GM19023 (cell line): ENCODE results near the gene MTHFR.

Experiments used
- ATAC-seq: cut with Tn5 transposase; IDR thresholded peaks from one replicate; pipeline ENCODE4 v1.9.1; 2021; ENCODE audit warnings: mild to moderate bottlenecking, moderate library complexity; ENCODE audit not compliant: unreplicated experiment

MTHFR gene

DNA sequence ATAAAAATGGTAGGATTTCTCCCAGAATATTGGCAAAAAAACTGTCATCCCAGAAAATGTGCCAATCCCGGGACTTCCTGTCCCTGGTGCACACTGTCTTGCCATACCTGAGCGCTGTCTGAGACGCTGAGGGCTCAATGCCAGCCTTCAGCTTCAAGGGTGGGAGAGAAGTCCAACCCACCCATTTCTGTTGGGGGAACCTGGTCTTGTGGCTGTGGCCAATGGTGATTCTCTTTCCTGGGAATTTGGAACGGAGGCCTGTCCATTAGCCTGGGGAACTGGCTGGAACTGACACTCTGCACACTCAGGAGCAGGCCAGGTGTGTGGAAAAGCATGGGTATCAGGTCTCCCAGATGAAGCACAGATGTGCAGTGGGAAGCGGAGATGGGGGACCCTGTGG, 6.7 kb downstream of the MTHFR start:
- no peak for ATAC-seq

DNA sequence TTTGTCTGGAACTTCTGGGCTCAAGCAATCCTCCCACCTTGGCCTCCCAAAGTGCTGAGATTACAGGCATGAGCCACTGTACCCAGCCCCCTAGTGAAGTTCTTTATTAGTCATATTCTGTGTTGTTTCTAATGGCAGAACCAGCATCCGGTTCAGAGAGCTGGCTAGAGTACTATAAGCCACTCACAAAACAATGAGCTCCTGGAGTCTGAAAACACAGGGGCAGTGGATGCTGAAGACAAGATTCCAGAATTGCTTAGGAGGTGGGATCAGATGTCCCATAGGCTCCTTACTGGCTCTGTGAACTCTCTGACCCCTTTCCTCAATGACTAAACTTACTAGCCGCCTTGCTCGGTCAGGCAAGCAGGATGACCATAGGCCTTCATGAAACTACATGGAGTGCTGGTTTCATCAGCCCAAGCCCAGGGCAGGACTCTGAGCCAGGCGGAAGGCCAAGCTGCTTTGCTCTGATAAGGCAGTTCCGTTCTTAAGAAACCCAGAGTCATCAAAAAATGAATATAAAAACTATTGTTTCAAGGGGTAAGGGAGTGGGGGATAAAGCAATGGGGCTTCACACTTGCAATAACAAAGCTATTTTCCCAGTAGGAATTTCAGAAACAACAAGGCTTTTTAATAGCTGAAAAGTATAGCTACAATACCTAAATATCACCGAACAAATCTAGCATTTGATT, 8.1 kb downstream of the MTHFR start:
- ATAC-seq = no peak

DNA sequence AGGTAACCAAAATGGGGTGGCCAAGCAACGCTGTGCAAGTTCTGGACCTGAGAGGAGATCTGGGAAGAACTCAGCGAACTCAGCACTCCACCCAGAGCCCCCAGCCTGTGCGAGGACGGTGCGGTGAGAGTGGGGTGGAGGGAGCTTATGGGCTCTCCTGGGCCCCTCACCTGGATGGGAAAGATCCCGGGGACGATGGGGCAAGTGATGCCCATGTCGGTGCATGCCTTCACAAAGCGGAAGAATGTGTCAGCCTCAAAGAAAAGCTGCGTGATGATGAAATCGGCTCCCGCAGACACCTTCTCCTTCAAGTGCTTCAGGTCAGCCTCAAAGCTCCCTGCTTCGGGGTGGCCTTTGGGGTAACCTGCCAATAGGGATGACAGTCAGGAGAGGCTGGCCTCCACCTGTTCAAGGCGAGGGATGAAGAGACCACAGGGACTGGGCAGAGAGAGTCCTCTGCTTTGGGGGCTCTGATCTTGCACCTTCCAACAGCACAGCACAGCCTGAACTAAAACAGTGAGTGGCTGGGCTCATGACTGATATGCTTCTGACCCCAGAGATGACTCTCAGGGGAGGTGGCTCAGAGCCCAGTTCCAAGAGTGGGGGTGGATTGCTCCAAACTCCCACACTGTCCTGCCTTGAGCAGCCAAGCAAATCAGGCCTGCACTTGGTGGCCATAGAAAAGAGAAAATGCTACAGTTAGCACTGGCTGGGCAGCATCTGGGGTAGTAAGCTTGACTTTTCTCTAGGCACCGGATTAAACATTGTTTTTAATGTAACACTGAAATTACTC, 9.5 kb downstream of the MTHFR start:
- ATAC-seq = no peak

DNA sequence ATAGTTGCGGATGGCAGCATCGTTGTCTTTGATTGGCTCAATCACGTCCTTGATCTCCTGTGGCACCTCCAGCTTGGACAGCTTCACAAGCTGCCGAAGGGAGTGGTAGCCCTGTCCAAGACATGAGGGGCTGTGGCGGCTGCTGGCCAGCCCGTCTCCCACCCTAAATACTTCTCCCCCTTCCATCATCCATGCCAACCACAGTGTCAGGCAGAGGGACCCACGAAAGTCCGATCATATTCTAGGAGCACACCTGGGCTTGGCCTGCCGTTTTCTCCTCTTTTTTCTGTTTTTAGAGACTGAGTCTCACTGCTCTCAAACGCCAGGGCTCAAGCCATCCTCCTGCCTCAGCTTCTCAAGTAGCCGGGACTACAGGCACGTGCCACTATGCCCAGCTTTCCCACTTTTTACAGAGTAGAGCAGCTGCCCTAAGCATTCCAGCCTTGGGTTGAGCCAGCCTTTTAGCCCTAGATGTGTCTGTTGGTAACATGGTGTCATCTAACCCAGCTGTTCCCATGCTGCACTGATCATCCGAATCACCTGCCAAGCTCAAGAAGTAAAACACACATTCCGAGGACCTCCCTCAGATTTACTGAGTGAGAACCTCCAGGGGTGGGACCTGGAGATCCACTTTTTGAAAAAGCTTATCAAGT, 10.4 kb downstream of the MTHFR start:
- no peak for ATAC-seq

DNA sequence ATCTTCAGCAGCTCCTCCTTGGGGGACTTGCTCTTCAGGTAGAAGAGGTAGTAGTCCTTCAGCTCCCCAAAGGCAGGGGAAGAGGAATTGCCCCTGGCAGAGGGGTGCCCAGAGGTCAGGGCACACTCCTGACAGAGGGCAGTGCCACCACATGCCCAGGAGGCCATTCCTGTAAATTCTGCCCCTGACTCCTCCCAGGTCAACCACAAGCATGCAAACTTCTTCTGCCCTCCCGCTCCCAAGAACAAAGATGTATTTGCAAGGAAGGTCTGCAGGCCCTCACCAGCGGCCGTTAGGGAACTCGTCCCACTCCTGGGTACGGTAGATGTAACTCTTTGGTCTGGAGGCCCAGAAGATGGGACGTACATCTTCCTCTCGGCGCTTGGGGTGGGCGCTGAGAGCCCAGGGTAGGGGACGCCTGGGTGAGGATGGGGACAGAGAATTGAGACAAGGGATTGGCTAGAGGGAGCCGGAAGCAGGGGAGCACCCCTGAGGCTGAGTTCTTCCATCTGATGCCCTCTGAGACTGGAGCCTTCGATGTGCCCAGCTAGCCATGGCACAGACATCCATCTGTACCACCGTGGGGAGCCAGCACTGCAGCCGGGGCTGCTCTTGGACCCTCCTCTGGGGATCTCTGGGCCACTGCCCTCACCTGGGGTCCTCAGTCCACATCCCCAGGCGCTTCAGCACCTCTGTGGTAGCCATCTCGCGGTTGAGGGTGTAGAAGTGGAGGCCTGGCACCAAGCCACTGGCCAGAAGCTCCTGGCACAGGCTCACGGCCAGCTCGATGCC, 11.1 kb downstream of the MTHFR start:
- no peak for ATAC-seq

DNA sequence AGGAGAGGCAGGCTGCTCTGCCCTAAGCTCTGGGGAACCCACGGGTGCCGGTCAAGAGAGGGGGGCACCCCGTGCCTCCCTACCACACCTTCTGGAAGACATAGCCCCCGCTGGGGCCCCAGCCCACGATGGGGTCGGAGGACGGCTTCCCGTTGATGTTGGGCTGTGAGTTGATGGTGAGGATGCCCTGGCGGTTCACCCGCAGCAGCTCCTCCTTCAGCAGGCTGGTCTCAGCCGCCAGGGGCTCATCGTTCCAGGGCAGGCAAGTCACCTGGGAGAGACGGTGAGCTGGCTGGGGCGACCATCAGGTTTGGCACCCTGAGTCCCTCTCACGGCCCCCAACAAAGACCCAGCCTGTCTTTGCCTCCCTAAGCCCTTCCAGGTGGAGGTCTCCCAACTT, 11.9 kb downstream of the MTHFR start:
- ATAC-seq = no peak

DNA sequence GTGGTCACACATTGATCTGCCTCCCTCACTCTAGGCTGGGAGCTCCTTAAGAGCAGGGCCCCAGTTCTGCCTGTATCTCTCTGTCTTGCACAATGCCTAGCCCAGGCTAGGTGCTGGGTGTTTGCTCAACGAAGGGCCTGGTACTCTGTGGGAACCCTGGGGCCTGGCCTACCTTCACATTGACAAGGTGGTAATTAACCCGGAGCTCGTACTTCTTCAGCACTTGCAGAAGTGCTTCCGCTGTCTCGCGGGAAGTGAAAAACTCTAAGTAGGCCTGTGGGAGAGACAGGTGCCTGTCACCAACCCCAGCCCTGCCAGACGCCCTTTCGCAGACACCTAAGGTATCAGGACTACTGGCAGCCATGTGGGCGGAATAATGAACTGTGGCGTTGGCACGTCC, 13.7 kb downstream of the MTHFR start:
- no peak for ATAC-seq

DNA sequence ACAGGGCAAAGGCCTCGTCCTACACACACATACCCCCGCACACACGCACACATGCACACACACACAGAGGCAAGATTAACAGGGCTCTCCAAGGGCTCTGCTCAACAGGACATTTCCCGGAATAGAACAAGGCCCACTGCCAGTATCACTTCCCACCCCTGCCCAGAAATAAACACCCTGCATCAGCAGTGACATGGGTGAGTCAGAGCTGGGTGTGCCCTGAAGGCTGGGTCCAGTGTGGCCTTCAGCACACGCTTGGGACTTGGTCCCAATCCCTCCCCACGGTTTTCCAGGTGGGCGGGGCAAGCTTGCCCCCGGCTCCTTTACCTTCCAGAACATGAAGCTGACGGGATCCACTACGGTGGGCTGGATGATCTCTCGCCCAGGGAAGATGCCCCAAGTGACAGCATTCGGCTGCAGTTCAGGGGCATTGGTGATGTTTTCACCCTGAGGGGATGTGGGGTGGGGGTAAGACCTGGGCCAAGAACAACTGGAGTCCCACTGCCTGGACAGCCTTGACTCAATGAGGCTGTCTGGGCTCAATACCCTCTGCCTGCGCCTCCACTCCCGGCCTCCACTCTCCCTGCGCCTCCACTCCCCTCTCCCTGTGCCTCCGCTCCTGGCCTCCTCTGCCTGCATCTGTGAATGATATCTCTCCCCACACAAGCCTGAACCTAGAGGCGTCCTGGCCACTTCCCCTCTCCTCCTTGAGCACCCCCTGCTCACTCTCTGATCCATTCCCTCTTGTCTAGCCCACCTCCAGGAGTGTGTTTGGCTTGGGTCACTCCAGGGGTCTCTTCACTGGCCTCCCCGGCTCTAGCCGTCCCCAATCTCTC, 14.7 kb downstream of the MTHFR start:
- ATAC-seq = no peak

DNA sequence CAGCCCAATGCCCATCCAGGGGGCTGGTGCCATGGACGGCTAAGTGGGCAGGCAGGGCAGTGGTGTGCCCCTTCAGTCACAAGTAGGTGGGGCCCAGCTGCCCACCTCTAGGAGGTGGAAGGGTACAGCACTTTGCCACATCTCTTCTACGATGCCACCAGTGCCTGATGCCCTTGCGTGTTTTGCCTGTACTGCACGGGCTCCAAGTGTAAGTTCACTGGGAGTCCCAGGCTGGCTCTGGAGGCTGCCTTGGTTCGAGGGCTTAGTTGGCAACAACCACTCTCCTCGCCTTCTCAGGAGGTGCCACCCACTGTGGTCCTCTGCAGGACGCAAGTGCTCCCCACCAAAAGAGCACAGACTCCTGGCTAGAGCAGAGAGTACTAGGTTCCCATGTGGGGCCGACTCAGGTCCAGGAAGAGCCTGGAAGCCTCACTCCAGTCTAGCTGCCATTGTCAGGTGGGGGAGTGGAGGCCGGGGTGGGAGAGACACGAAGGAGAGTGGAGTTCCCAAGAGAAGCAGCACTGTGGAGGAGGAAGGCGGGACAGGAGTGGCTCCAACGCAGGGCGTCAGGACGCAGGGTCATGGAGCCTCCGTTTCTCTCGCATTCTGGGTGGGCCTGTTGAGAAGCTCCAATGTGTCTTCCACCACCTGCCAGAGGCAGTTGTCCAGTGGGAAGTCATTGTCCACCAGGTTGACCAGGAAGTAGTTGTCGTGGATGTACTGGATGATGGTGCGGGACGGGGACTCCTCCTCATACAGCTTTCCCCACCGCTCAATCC, 15.5 kb downstream of the MTHFR start:
- no peak for ATAC-seq

DNA sequence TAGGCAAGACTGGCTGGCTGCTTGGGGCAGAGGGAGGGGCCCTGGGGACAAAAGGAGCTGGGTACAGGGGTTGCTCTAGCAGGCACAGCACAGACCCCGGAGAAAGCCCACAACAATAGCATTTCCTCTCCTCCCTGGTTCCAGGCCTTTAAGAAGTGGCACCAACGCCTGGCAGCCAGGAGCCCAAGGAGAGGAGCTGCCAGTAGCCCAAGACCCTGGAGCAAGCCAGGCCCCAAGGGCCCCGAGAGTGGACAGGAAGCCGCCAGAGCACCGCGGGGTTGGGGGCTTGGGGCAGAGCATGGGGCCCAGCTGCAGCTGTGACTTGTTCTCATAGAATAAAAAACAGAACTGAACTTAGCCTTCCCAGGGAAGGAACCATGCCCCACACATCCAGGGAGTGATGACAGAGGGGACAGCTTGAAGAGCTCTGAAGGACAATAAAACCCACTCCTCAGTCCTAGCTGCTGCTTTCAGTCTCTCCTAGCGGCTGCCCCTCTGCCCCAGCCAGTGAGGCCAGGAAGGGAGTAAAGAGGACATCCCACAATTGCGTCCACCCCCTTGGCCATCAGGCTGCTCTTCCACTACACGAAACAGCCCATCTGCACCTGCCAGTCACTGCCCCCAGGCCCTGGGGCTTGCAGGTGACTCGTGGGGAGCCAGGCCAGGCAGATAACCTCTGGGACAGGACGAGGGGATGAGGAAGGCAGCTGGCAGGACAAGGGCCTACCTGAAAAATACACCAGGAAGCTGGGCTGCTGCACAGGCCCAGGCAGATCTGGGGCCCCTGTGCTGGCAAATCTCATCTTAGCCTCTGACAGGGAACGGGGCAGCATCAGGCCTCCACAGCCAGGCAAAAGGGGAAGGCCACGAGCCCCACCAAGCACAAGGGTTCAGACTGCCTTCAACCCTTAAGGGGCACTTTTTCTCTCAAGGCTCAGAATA, 16.4 kb downstream of the MTHFR start:
- no peak for ATAC-seq

DNA sequence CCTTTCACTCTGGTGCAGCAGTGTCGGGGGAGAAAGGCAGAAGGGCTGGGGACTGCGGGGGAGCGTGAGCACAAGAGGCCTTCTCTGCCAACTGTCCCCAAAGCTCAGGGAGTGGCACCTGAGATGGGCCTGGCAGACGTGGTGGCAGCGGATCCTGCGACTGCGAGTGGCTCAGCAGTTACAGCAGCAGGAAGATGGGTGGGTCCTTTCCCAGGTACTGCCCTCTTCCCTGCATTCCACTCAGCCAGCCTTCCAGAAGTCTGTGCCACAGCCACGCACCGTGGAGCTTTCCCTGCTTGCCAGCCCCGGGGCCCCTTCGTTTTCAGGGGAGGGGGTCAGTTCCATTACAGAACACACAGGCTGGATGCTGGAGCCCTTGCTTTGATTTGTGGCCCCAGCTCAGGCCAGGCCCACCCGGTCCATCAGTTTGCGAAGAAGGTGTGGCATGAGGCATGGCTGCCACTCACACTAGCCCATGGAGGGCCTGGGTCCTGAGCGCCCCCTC, 17.2 kb downstream of the MTHFR start:
- ATAC-seq = no peak

DNA sequence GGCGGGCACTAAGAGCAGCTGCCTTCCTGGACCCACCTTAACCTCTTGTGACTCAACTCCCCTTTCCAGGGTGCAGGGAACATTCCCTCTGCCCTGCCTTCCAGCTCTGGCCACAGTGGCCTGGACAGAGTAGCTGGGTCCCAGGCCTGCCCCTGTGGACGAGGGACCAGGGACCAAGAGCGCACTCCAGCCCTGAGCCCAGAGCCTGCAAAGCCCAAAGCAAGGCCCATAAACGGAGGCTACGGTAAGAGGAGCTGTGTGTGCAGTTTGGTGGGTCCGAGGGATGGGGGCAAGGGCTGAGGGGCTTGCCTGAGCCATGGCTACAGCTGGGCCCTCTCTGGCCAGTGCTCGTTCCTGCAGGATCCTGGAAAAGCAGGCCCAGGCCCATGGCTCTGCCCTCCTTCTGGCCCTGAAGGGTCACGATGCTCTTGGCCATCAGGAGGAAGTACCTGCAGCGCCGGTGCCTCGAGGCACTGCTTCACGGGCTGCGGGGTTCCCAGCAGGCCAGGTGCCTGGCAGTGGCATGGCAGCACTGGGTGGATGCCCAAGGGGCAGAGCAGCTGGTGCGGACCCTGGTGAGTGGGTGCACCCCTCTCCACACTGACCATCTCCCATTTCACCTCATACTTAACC, 17.8 kb downstream of the MTHFR start:
- no peak for ATAC-seq

DNA sequence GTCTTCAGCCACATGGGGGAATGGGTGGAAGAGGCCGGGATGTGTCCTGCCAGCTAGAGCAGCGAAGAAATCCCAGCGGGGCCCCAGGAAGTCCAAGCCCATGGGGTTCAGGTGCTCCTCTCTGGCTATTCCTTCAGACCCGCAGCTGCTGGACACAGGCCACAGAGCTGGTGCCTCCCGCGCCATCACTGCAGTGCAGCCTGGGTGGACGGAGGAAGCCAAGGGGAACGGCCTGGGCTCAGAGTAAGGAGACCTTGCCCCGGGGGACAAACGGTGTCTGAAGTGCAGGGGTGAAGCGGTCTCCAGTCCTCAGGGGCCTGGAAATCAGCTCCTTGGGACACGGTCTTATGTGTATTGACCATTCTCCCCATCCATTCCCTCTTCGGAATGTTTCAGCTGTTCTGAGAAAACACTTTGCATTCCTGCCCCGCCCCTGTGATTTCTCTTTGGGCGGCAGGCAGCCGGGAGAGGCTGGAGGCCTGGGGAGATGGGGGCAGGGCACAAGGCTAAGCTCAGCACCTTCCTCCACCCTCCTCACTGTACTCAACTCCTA, 18.4 kb downstream of the MTHFR start:
- no peak for ATAC-seq

DNA sequence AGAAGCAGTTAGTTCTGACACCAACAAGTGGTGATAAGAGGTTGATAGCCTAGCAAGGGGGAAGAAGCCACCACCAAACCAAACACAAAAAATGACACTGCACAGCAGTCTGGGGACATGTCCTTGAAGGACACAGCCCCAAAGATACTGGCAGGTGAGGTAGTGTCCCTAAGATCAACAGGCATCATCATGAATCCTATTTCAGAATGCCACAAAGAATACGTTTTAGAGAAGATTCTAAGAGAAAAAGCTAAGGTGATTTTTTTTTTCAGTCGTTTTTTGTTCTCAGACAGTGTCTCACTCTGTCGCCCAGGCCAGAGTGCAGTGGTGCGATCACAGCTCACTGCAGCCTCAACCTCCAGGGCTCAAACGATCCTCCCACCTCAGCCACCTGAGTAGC, 19.6 kb downstream of the MTHFR start:
- no peak for ATAC-seq

DNA sequence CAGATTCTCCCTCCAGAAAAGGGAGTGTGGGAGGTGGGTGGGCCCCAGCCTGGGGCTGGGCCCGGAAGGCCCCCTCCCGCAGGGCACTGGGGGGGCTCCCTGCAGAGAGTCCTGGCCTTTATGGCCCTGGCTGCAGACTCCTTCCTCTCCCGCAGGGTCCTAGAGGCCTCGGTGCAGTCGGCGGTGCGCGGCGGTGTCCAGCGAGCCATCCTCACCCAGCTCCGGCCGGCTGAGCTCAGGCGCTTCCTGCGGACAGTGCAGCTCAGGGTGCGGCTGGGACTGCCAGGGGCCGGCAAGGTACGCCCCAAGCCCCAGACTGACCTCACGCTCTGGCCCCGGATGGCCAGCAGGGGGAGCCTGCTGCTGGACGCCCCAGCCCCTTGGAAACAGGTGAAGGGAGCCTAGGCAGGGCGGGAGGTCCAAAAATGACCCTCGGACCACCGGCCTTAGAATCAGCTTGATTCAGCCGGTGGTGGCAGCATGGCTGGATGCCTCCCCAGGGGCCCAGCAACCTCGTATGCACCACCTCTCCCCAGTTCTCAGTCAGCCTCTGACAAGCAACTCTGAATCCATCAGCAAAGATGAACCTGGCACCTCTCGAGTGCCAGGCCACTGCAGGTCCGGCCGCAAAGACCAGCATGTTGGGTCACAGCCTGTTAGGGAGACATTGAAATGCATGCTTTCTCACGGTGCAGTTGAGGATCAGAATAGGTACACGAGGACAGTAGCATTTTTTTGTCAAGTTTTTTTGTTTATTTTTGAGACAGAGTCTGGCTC, 20.6 kb downstream of the MTHFR start:
- ATAC-seq = no peak

DNA sequence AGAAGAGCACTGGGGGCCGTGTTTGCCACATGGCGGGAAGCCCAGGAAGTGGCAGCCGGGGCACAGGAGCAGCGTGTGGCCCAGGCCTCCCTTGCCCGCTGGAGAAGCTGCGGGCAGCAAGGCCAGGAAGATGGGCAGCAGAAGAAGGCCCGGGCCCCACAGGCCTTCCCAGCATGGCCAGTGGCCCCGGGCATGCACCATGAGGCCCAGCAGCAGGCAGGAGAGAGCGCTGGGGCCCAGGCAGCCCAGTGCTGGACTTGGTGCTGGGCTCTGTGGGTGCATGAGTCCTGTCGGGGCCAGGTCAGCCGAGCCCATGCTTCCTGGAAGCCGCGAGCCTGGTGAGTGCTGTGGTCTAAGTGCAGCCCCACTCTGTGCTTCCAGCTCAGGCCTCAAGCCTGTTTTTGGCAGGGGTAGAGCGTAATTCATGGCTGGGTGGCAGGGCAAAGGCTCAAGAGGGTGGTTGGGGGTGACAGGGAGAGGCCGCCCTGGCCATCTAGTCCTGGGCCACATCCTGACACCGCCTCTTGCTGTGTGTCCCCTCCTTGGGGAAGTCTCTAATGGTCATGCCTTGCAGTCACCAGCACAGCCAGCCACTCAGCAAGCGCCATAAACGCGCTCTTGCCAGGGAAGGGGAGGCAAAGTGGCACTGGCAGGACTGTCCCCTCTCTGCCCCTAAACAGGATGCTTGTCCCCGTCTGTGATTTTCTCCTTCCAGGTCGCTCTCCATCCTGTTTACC, 21.3 kb downstream of the MTHFR start:
- ATAC-seq = no peak
